Measurements from ENCODE around the gene P2RX6.
"Not testable (repeated sequence)": the region's sequence is repeated elsewhere in the genome, so short reads cannot be mapped to it uniquely, and the experiment has no call there.

Gene P2RX6

DNA sequence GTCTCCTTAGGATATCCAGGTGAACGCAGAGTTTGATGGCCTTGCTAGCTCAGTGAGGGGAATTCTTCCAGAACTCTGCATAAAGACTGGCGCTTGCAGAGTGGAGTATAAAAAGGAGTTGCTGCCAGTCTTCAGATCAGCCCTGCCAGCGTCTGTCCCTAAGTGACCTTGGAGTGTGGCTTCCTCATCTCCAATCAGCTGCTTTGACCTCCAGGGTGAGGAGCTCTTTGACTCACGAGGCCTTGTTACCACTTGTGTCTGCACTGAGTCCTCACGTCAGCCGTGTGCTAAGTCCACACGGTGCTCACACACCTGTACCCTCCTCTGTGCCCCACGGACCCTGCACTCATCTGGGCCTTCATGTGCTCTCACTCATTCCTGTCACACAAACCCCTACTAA lies 45.4 kb downstream of the P2RX6 start:
- DNase-seq = not testable (repeated sequence)

DNA sequence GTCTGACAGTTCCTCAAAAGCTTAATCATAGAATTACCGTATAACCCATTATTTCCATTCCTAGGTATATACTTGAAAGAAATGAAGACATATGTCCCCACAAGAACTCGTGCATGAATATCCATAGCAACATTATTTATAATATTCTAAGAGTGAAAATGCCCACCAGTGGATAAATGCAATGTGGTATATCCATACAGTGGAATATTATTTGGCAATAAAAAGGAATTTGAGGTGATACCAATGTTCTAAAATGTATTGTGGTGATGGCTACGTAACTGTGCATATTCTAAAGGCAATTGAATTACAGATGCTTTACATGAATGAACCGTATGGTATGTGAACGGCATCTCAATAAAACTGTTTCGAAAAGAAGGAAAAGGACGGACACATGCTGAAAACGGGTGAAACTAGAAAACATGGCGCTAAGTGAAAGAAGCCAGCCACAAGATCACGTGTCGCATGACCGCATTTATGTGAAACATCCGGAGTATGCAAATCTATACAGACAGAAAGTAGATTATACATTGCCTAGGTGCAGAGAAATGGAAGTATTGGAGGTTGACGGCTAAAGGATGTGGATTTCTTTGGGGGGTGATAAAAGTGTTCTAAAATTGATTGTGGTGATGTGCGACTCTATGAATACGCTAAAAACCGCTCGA lies 46.8 kb downstream of the P2RX6 start:
- not testable (repeated sequence) for DNase-seq

DNA sequence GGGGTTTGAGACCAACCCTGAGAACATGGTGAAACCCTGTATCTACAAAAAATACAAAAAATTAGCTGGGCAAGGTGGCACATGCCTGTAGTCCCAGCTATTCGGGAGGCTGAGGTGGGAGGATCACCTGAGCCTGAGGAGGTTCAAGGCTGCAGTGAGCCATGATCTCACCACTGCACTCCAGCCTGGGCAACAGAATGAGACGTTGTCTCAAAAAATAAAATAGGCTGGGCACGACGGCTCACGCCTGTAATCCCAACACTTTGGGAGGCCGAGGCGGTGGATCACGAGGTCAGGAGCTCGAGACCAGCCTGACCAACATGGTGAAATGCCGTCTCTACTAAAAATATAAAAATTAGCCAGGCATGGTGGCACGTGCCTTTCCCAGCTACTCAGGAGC lies 49.5 kb downstream of the P2RX6 start:
- DNase-seq = not testable (repeated sequence)

DNA sequence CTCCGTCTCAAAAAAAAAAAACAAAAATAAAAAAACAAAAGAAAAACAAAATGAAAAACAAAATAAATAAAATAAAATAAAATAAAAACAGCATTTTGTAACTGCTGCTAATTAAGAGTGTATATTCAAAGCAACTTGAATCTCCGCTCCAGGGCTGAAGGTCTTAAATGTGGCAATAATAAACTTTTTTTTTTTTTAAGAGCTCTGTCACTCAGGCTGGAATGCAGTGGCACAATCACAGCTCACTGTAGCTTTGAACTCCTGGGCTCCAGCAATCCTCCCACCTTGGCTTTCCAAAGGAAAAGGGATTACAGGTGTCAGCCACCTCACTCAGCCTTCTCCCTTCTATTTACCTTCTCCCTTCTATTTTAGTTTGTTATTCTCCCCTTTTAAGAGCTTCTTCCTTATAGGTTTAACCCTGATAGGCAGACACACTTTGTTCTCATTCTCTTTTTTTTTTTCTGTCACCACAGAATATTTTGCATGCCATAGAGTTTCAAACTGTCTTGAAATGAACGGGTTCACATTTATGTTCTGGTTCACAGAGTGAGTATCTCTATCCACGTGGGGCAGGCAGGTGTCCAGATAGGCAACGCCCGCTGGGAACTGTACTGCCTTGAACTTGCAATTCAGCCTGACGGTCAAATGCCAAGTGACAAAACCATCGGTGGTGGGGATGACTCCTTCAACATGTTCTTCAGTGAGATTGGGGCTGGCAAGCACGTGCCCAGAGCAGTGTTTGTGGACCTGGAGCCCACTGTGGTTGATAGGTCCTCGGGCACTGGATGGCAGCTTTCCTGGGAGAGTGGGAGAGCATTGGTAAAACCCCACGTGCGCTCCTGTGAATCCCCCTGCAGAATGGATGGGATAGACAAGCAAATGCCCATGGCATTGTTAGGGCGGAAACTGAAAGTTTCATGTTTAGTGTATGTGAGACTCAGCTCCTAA lies 50.2 kb downstream of the P2RX6 start:
- no peak for DNase-seq

DNA sequence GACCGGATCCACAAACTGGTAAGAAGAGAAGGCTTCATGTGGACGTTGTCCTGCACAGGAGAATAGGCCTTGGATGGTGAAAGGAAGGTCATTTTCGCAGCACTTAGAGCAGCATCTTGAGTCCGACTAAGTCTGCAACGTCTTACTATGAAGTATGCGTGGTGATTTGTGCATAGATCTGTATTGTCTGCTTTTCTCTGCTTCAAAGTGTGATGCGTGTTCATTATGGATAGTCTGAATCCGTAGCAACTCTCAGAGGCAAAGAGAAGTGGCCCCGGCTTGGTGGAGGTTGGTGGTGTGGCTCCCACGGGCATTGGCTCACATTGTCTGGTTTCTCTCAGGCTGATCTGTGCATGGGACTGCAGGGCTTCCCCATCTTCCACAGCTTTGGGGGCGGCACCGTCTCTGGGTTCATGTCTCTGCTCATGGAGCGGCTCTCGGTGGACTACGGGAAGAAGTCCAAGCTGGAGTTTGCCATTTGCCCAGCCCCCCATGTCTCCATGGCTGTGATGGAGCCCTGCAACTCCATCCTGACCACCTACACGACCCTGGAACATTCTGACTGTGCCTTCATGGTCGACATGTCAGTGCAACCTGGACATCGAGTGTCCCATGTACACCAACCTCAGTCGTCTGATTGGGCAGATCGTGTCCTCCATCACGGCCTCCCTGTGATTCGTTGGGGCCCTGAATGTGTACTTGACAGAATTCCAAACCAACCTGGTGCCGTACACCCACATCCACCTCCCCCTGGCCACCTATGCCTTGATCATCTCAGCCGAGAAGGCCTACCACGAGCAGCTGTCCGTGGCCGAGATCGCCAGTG lies 52.3 kb downstream of the P2RX6 start:
- no peak for DNase-seq

DNA sequence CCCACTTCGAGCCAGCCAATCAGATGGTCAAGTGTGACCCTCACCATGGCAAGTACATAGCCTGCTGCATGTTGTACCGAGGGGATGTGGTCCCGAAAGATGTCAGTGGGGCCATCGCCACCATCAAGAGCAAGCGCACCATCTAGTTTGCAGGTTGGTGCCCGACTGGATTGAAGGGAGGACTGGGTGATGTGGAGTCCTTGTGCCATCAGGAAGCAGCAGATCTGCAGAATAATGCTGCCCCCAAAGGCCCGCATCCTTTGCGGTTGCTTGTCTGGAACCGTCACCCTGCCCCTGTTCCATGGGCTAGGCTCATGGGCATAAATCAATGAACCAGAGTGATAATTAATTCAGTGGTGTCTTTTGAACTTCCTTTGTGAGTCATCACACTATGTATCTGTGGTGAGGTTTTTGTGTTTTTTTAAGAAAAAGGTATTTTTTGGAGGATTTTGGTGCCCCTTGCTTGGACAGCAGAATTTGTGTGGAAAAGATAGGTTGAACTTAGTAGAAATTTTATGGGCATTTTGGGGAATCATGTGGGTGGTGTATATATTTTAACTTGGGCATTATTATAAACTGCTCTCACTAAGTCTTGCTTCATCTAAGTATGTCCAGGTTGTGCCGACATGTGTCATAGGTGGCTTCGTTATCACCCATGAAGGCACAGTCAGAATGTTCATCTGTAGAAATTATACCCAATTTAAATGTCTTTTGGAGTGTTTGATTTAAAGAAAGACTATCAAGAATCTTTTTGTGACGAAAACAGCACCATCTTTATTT lies 53.1 kb downstream of the P2RX6 start:
- DNase-seq = no peak

DNA sequence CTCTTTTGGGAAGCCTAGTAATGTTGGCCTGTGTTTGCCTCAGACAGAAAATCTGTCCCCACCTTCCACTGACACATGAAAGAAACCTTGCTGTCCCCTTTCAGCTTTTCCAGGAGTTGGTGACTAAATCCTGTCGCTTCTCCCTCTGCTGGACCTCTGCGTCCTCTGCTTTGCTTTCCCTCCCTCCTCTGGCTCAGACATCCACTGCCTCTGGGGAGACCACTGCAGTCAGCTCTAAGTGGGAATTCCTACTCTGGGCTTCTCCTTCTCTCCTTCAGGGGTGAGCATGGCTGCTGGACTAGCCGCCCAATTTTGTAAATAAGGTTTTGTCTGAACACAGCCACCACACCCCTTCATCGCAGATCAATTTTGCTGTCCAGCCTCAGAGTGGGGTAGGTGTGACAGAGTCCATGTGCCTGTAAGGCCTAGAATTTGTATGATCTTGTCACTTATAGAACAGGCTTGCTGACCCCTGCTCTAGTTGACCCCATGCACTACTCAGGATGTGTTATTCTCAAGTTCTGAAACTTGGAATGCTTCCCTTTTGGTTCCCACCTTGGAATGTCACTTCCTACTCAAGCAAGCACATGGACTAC lies 53.8 kb downstream of the P2RX6 start:
- no peak for DNase-seq

DNA sequence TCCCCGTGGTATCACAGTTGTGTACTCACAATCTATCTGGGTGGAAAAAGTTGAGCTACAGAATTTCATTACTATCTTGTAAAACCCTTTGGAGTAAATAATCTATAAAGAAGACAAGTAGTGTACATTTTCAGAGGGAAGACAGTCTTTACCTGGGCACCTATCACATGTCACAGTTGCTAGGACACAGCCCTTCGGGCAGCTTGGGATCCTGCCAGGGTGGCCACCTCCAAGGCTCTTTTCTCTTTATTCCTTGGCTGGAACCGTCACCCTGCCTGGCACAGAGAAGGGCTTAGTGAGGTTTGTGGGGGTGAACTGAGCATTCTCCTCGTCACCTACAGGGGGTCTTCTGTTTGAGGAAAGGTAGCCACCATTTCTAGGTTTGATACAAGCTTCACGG lies 54.4 kb downstream of the P2RX6 start:
- no peak for DNase-seq

DNA sequence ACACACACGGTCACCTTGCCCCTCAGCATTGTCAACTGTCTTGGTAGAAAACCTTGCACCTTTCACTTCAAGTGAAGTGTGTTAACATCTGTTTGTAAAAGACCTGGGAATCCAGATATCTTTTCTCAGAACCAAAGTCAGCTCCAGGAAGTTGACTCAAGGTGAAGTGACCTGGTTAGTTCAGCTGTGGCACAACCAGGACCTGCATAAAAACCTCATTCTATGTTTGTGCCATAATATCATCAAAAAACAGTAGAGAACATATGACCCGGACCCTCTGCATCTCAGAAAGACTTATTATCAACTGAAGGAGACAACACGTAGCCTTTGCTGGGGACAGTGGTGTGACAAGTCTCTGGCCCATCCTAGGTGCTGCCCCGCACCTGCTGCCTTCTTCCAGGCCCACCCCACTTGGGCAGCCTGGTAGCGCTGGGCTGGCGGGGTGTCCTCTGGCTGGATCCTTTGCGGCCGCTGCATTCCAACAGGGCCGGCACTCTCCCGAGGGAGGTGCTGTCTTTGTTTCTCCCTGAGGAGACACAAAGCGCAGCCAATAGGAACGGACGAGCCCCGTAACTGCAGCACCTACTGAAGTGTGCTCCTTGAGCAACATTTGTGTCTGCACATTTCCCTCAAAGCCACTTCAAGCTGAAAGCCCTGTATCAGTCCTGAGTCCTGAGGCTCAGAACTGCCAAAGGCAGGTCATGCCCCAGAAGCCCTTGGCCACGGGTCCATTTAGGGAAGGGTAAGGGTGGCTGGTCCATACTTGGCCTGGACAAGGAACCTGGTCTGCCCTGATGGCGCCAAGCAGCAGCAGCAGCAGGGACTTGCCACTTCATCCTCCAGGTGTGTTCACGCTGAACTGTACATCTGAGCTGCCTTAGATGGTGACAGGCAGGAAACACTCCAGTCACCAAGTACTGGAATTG lies 56.0 kb downstream of the P2RX6 start:
- no peak for DNase-seq

DNA sequence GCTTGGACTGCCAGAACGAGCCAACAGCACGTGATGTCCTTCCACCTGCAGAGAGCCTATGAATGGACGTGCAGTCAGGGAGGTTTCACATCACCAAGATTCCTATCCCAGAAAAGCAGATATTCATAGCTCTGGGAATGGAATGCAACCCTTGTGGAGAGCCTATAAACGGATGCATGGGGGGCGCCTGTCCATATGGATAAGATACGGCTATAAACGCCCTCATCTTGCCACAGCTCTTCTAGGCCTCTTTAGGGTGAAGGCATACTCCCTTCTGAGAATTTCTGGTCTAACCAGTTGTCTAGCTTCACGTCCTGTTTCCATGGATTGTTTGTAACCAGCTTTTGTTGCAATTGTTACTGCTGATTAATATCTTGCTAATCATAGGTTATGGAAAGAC lies 56.8 kb downstream of the P2RX6 start:
- not testable (repeated sequence) for DNase-seq

DNA sequence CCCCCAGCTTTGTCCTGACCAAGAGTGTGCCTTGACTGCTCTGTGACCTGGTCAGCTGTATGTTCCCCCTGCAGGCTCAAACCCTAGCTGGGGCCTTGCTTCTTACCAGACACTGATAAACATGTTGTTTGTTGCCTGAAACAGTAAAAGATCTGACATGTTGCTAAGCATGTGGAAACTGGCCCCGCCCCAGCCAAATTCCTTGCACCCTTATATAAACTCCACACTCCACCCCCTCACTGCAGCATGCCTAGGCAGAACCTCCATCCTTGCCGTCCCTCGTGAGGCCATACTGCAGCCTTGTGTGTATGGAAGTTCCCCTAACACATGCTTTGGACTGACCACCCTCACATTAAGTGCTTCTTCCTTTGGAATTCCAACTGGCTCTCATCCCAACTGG lies 58.1 kb downstream of the P2RX6 start:
- no peak for DNase-seq

DNA sequence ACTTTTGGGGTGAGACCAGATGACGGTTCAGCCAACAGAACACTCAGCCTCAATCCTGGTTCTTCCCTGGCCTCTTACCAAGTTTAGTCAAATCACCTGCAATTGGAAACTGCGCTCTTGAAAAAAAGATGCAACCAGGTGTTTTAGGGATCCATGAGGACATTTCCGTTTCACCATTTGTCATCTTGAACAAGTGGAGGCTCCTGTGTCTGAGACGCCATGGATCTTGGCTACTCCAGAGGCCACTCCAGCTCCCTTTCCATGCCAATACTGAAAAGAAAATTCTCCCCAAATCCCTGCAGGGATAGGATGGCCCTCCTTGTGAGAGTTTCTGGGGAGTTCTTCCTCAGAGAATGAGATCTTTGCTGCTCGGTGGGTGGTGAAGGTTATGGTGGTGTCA lies 58.5 kb downstream of the P2RX6 start:
- no peak for DNase-seq

DNA sequence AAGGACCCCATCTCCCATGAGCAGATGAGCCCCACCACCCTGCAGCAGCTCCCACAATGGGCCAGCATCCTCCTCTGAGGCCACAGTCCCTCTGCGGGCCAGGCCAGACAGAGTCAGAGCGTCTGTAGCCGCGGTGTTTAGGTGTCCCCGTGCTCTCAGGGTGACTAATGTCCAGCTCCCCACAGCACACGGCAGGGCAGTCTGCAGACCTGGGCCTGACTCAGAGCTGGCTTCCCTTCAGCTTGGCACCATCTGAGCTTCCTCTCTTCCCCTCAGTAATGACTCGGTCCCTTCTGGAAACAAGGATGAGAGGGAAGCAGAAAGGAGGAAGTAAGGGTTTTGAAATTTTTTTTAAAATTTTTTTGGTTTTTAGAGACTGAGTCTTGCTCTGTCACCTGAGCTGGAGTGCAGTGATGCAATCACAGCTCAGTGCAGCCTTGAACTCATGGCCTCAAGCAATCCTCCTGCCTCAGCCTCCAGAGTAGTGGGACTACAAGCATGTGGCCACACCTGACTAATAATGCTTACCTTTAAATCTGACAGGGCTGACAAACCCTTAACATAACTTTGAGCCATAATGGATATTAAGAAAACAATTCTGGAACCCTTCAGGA lies 59.2 kb downstream of the P2RX6 start:
- DNase-seq = no peak

DNA sequence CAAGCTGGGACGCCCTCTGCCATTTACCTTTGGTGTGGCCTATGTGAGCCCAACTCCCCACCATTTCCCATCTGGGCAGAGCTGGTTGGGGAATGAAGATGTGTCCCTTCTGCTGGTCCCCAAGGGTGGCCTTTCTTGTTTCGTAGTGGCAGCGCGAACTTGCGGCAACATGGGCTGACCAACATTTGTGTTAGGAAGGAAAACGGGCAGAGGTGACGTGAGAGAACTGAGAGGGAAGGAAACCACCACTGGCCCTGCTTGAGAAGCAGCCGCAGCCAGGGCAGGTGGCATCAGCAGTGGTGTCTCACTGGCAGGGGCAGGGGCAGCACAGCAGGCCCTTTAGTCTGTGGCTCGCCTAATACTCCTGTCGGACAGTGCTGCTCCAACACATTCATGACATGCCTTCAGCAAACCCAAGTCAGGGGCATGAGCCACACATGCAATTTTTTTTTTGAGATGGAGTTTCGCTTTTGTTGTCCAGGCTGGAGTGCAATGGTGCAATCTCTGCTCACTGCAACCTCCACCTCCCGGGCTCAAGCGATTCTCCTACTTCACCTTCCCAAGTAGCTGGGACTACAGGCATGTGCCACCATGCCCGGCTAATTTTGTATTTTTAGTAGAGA lies 60.7 kb downstream of the P2RX6 start:
- DNase-seq = no peak

DNA sequence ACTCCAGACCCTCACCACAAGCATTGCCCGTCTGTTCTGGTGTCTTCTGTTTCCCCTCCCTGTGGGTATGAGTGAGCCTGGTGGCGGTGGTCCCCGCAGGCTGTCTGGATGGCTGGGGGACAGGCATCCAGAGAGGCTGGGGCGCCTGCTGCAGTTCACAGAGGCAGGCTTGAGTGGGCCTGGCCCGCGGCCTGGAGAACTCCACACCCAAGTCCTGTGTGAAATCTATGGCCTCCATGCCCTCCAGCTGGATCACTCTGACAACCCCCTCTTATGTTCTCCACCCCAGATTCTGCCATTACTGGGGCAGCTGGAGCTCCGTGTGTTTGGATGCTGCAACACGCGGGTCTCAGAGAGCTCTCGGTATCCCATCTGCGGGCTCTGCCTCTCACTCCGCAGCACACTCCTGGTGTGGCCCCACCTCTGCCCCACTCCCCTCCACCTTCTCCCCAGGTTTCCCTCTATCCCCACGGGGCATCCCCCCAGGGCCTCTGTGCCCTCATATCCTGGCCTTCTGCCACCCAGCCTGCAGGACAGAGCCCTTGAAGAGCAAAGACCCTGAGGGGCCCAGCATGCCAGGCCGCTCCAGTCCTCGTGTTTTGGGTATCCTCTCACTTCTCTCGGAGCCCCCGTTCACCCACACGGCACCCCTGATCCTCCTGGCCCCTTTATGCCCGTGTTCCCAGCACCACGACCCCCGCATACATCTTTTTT lies 62.1 kb downstream of the P2RX6 start:
- no peak for DNase-seq

All from activated CD4-positive, alpha-beta T cell treated with anti-CD3 and anti-CD28 coated beads, Interleukin-2, amount 50 U/mL, for 4 hours (primary cell).